NCI-H446 (cell line): ENCODE measurements around the gene SHROOM2.
"Not testable (repeated sequence)": the region's sequence is repeated elsewhere in the genome, so short reads cannot be mapped to it uniquely, and the experiment has no call there.

ENCODE experiments used
- DNase-seq, 2 experiments: peaks; one replicate each; lab custom pipeline; 2025; lab: John Stamatoyannopoulos, UW

SHROOM2 gene

DNA sequence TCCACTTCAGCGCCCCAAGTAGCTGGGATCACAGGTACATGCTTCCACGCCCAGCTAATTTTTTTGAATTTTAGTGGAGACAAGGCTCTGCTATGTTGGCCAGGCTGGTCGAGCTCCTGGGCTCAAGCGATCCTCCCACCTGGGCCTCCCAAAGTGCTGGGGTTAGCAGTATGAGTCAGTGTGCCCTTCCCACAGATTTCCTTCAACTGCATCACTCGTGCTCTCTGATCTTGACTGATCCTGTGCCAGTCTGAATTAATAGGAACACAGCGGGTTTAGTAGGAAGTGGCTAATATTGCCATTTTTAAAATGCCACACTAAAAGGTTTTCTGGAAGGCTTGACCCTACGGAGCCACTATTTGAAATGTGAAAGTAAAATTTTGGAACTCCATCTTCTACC, 4.3 kb upstream of the SHROOM2 start:
- DNase-seq: no peak

DNA sequence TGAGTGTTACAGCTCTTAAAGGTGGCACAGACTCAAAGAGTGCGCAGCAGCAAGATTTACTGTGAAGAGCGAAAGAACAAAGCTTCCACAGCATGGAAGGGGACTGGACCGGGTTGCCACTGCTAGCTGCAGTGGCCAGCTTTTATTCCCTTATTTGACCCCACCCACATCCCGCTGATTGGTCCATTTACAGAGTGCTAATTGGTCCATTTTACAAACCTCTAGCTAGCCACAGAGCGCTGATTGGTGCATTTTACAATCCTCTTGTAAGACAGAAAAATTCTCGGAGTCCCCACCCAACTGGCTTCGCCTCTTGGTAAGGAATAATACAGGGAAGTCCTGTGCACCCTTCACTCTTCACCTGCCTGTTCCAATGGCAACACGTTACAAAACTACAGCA, 1.9 kb upstream of the SHROOM2 start:
- no peak for DNase-seq

DNA sequence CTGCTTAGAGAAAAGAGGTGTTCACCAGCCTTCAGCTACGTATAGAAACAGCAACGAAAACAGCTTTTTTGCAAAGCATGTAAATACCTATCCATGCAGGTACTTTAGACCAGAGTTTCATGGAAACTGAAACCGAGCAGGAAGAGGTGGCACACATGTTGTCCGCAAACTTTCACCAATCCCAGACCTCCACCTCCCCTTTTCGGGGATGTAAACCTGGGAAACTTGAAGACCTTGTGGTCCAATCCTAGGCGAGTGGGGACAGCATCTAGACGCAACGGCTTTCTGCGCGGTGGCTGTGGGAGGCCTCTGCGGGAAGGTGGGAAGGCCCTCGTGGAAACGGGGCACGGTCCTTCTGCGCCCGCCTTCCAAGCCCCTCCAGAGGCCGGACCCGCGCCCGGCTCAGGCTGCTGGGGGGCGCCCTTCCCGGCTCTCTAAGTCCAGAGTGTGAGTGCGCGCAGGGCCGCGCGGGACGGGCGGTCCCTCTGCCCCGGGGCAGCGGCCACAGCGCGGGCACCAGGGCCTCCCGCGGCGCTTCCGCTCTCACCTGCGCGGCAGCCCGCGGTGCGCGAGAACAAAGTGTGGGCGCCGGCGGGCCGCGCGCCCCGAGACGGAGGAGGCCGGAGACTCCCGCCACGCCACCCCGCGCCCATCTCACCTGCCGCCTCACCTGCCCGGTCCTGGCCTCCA, 830 bp upstream of the SHROOM2 start:
- no peak for DNase-seq

DNA sequence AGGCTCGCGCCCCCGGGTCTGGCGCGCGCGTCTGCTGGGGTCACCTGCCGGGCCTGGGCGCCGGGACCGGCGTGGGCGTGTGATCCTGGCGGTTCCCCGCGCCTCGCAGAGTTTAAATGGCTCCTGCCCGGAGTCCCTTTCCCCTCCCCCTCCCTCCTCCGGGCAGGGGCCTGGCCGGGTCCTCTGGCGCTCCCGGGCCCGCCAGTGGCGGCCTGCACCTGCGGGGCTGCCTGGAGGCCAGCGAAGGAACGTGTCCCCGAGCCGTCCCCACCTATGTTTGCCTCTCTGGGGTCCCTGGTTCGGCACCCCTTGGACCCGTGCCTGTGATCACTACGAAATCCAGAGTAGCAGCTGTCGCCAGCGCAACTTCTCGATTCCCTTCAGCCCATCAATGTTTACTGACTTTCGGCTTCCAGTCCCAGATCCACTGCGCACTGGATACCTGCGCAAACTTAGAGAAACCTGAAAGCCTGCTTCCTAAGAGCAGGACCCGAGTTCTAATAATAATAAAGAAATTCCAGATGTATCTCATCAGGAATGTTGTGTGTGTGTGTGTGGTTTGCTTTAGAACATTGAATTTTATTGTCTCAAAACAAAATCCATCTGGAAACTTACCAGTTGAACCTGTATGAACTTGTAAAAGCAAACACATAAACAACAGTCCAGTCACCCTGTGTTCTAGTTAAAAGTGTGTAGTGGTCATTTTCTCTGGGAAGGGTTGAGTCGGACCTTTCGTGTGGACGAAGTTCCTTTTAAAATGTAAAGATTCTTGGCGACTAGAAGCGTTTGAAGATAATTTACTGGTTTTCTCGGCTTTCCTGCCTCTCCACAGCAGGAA, 788 bp downstream of the SHROOM2 start:
- DNase-seq: no peak

DNA sequence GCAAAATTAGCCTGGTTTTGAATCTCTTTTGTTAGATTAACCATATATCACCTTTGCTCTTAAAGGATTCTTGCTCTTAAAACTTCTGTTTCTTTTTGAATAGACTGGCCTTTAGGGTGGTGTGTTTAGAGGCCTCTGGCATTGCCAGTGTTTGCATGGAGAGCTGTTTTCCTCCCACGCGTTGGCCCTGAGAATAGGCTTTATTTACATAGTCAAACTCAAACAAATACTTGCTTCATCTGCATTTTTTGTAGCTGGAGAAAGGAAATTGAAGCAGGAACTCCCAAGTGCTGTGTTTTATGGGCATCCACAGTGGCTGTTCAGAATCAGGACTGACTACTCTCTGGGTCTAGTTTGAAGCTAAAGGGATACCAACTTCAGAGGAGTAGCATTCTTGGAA, 2.7 kb downstream of the SHROOM2 start:
- DNase-seq: no peak

DNA sequence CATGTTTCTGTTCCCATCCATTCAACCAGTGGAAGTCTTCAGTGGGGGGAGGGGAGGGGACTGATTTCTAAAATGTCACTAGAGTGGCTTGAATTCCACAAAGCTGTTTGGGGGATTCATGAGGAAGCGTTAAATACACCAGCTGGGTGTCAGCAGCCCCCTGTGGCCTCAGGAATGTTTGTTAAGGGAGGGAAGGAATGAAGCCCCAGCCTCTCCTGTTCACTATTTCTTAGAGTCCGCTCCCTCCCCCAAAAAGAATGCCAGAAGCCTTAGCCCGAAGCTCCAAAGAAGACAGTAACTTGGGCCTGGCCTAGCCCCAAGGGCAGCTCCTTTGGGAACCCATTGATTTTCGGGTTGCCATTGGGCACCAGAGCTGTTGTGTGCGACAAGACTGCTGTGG, 3.3 kb downstream of the SHROOM2 start:
- no peak for DNase-seq

DNA sequence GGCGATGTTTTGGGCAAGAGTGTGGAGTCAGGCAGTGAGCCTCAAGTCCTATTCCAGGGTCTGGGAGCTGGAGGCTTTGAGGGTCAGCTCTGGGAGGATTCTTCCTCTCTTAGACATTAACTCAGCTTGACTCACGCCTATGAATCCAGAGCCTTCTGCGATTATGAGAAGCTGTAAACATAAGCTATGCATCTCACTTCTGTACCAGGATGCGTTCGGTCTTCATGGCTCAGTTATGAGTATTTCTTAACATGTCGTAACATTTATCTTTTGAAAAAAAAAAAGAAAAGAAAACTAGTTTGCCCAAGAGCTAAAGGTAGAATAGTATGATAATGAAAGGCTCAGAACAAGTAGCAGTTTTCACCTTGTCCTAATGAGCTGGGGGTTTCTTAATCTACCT, 4.6 kb downstream of the SHROOM2 start:
- no peak for DNase-seq

DNA sequence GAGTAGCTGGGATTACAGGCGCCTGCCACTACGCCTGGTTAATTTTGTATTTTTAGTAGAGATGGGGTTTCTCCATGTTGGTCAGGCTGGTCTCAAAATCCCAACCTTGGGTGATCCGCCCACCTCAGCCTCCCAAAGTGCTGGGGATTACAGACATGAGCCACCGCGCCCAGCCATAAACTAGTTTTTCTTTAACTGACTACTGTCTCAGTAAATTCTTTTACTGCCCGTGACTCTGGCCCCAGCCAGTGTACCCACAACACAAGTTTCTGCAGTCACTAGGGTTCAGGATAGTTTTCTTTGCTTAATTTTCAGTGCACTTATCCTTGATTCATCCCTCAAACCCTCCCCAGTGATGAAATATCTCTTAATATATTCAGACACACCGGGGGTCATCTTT, 8.3 kb downstream of the SHROOM2 start:
- DNase-seq: no peak

DNA sequence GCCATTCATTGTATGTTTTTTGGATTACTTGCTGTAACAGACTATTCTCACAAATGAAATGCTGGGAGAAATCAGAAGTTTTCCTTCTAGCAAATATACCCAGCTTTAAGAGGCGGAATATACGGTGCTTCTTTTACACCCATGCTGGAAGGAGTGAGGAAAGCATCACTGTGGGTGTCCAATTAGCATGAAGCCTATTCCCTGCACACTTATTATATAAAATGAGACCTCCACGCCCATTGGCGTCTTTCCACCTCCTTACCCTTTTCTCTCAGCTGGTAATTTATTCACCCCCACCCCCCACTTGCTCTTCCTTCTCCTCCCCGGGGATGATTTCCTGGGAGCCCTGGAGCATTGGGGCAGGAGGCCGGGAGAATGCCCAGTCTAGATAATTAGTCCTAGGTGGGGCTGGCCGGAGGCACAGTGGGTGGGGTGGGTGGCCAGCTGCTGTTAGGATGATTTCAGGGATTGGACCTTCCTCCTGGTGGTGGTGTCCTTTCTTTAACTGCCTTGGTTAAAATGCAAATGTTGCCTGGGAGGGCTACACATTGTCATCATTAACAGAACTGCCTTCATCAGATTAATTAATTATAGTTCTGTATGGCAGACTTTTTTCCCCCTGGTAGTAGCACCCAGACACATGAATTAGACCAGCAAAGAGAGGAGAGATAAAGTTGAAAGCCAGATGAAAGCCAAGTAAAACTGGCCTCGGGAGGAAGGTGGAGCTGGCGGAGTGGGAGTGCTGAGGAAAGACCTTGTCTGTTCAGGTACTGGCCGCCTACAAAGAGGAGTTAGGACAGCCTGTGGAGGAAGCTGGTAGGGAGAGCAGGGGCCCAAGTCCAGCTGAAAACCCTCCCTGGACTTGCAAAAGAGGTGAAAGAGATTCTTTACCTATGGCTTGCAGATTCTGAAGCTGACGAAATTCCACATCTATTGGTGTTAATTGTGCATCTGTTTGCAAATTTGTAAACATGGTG, 11.4 kb downstream of the SHROOM2 start:
- no peak for DNase-seq

DNA sequence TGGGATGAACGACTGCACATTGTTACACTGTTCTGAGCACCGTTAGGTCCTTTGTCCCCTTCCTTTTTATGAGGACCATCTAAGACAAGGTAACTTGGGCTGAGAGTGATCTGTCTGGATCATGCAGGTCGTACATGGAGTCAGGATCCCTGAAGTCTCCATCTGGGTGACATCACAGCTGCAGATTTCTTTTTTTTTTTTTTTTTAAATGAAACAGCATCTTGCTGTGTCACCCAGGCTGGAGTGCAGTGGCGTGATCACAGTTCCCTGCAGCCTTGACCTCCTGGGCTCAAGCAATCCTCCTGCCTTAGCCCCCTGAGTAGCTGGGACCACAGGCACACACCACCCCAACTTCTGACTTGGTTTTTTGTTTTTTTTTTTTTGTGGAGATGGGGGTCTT, 16.5 kb downstream of the SHROOM2 start:
- DNase-seq: no peak

DNA sequence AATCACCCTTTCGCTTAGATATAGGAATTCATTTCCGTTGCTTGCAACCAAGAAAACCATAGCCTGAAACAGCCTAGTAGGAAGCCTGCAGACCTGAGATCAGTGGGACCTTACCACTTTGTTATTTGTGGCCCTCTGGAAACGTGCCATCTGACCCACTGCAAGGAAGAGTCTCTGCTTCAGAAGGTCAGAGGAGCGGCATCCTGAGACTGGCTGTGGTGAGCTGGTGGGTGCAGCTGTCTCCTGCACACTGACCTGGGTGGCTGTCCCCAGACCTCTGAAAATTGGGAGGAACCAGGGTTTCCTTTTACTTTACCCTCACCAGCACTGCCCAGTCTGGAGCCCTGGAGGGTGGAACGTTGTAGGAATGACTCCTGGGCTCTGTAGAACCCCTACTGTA, 18.2 kb downstream of the SHROOM2 start:
- DNase-seq: no peak

DNA sequence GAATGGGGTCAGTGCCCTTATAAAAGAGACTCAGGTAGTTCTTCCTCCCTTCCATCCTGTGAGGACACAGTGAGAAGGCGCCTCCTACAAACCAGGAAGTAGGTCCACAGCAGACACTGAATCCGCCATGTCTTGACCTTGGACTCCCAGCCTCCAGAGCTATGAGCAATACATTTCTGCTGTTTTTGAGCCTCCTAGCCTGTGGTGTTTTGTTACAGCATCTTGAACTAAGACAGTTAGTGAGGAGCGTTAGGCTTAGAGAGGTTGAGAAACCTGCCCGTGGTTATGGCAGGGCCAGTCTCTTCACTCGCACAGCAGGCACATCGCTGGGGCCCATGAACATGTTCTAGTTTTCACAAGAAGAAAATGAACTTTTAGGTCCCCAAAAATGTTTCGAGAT, 19.7 kb downstream of the SHROOM2 start:
- DNase-seq: no peak

DNA sequence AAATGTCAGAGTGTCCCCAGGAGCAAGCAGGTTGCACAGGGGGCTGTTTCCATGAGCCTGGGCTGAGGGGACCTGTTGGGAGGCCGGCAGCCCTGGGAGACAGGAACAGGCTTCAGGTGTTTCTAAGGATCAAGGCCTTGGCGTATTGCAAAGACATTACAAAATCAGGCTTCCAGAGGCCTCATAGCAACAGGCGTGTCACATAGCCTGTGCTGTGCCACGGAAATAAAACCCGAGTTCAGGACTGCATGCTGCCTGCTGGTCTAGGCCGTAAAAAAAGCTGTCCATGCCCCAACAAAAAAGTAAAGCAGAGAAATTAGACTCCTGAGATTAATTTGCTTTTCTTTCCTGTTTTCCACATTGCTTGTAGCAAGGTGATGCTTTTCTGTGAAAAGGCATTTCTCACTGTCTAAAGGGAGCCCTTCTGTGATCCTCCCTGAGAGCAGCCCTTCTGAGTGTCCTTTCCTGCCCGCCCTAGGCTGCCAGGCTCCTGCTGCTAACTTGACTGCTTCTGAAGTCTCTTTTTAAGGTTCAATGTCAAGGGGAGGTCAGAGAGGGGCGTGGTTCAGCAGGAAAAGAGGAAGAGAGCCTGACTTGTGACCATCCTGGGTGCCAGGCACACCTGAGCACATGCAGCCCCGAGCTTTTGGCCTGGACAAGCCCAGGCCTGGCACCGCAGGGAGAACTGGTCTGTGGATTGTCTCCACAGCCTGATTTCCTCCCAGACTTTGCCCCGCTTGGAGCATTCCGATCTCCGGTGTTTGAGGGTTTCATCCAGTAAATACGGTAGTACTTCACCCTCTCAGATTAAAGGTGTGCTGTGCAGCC, 21.3 kb downstream of the SHROOM2 start:
- DNase-seq: no peak

DNA sequence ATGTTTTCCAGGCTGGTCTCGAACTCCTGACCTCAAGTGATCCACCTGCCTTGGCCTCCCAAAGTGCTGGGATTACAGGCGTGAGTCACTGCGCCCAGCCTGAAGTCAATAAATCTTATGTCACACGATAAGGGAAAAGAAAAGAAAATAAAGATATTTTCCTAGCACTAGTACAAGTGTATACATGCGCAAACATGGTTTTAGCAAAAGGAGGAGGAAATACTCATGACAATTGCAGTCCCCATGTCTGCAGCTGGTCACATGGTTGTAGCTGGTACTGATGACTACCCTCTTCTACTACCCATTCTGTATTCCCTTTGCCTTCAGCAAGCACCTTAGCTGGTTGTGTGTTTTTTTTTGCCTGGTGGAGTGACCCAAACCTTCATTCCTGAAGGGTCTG, 23.6 kb downstream of the SHROOM2 start:
- not testable (repeated sequence) for DNase-seq

DNA sequence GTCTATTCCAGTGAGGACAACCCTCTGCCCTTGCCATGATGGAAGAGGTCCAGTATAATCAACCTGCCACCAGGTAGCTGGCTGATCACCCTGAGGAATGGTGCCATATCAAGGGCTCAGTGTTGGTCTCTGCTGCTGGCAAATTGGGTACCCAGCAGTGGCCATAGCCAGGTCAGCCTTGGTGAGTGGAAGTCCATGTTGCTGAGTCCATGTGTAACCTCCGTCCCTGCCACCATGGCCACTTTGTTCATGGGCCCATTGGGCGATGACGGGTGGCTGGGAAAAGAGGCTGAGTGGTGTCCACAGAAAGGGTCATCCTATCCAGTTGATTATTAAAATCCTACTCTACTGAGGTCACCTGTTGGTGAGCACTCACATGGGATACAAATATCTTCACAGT, 24.9 kb downstream of the SHROOM2 start:
- DNase-seq: not testable (repeated sequence)

DNA sequence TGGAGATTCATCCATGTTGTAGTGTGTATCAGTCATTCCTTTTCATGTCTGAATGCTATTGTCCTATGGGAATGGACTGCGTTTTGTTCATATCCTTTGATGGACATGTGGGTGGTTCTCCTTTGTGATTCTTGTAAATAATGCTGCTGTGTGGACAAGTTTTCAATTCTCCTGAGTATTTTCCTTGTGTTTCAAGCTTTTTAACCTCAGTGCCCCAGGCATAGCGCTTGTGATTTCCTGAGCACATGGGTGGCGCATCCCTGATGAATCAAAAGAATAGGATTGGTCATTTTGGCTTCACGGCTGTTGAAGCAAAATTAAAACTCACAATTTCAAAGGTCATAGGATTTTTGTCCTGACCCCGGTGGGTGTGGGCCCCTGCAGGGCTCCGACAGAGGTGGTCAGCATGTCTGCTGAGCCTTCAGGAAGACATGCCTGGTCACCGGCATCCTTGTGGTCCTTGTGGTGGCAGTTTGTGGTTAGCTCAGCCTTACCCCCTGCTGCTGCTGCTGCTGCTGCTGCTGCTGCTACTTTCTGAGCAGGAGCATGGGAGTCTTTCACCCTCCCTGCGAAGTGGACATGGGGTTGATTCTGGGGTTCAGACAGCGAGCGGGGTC, 30.0 kb downstream of the SHROOM2 start:
- DNase-seq: no peak

DNA sequence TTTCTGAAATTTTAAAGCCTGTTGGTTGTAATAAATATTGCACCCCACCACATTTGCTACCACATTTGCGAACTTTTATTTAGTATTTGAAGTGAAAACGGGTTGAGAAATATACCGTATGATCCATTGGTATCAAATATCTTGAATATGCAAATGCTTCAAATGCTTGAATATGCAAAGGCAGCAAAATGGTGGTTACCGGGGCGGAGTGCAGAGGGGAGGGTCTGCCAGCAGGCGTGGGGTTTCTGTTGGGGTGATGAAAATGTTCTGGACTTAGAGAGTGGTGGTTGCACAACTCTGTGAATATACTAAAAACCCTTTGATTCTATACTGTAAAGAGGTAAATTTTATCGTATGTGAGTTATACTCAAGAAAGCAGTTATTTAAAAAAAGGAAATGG, 35.3 kb downstream of the SHROOM2 start:
- no peak for DNase-seq

DNA sequence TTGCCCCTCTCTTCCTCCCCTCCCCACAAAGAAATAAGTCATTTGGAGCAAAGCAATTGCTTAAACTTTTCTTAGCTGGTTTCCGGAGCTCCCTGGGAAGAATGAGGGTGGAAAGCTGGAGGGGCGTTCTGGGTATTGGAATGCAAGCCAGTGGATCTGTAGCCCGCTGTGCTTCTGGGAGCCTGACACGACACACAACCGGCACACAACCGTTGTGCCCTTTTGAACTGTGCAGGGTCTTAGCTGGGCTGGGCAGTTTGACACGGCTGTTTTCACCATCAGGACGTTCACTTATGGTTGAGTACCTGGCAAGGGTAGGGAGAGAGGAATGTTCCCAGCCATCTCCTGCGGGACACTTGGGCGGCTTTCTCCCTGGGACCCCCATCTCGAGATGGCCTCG, 38.3 kb downstream of the SHROOM2 start:
- DNase-seq: no peak

DNA sequence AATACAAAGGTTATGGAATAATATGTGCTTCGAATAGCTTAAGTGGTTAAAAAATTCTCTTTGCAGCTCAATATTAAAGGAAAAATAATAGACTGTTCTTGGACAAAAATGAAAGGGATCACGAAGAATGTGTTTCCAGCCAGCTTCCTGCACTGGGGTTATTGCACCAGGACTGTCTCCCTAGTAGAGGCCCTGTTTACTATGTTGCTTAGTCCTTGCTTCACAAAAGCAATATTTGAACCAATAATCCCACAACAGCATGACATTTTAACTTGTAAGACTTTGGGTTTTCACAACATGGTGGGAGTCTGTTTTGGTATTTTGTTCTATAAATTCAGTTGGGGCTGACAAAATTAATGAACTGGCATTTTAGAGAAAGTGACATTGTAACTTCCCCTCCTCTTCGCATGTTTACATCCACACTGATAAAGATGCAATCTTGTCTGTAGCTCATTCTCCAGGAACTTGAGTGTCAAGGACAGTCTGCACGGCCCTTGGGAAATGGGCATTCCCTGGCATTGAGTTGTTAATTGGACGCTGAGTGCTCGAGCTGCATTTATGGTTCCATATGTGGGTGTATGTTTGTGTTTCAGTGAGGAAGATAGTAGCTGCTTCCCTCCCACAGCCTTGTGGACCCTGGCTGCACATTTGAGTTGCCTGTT, 39.0 kb downstream of the SHROOM2 start:
- no peak for DNase-seq

DNA sequence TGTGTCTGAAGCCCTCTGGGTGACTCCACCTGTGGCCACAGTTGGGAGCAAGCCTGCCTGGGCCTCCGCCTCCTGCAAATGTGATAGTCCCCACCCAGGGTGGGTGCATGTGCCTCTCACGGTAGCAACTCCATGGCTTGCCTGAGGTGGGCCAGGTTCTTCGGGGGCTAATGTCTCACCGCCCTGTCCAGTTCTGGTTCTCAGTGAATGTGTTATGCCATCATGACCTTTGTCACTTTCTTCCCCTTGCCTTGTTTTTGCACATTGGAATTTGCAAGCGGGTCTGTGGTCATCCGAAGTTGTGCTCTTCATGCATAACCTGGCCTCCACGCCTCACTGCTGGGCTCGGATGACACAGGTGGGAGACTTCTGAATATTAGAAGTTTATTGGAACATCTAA, 39.7 kb downstream of the SHROOM2 start:
- DNase-seq: no peak
